SKM-1 treated with dmso at 0.1 percent for 144 hours (cell line): ENCODE data around the gene BCCIP.

Source experiments
- DNase-seq: peaks from one replicate; lab custom pipeline; 2025; ENCODE audit not compliant: unreplicated experiment; lab: John Stamatoyannopoulos, UW

BCCIP gene

GRCh38 chr10:125883211-125883610, 59.9 kb downstream of the BCCIP start:
- DNase-seq = no peak
